Activated naive CD4-positive, alpha-beta T cell treated with anti-CD3 and anti-CD28 coated beads, Interleukin-2, amount 50 U/mL, for 72 hours (primary cell): ENCODE measurements around the gene RASA2. TPM values are rescaled to one million over a fixed set of nuclear protein-coding genes. Genes with fewer than 3 reads are reported as not detected.

ENCODE experiments used
- ATAC-seq, 2 donors: fragments of 150-1000 bp; cut with Tn5 transposase; 2 replicates each; pipeline ENCODE4 v1.10.0; 2021; ENCODE audit warnings: mild to moderate bottlenecking in 2 of 2, moderate library complexity in 2 of 2
- DNase-seq, 2 donors: peaks; one replicate each; pipeline ENCODE4 v3.0.0; 2021 to 2022; ENCODE audit warnings: low spot score in 2 of 2
- H3K27ac Mint-ChIP-seq, 2 donors: one replicate each; pipeline ENCODE4 v1.8.0; 2022; ENCODE audit warnings: mild to moderate bottlenecking in 2 of 2, mixed read lengths in 2 of 2
- H3K36me3 Mint-ChIP-seq, 2 donors: one replicate each; pipeline ENCODE4 v1.8.0; 2022; ENCODE audit warnings: mixed read lengths in 2 of 2
- H3K9me3 Mint-ChIP-seq, 2 donors: one replicate each; pipeline ENCODE4 v1.8.0; 2022; ENCODE audit warnings: mixed read lengths in 2 of 2
- total RNA-seq, 2 donors: library from RNA; stranded (reverse); gene quantifications; one replicate each; pipeline ENCODE4 v1.2.3, GENCODE V29; 2022

The RASA2 gene, protein sequence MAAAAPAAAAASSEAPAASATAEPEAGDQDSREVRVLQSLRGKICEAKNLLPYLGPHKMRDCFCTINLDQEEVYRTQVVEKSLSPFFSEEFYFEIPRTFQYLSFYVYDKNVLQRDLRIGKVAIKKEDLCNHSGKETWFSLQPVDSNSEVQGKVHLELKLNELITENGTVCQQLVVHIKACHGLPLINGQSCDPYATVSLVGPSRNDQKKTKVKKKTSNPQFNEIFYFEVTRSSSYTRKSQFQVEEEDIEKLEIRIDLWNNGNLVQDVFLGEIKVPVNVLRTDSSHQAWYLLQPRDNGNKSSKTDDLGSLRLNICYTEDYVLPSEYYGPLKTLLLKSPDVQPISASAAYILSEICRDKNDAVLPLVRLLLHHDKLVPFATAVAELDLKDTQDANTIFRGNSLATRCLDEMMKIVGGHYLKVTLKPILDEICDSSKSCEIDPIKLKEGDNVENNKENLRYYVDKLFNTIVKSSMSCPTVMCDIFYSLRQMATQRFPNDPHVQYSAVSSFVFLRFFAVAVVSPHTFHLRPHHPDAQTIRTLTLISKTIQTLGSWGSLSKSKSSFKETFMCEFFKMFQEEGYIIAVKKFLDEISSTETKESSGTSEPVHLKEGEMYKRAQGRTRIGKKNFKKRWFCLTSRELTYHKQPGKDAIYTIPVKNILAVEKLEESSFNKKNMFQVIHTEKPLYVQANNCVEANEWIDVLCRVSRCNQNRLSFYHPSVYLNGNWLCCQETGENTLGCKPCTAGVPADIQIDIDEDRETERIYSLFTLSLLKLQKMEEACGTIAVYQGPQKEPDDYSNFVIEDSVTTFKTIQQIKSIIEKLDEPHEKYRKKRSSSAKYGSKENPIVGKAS
- total RNA-seq, result 10 to 100 TPM; 27.1 to 31.1 TPM

- Mint-ChIP-seq H3K27ac (peak within 1 kb of the TSS; percentile 97 to 98), H3K36me3 (peaks cover 8 to 12% of the 10 kb centered on the region in 2 donors), H3K9me3 (peaks cover 0 to 6% of the 10 kb centered on the region in 2 donors)
- ATAC-seq (peak; percentile 63 to 74), DNase-seq (peak; percentile 72 to 77)
Measured at GRCh38 chr3:141486746-141487520, at the start of gene RASA2. Gene RASA2 (plus strand): TSS chr3:141487027. CDS start chr3:141487084, 57 bp downstream.

DNA sequence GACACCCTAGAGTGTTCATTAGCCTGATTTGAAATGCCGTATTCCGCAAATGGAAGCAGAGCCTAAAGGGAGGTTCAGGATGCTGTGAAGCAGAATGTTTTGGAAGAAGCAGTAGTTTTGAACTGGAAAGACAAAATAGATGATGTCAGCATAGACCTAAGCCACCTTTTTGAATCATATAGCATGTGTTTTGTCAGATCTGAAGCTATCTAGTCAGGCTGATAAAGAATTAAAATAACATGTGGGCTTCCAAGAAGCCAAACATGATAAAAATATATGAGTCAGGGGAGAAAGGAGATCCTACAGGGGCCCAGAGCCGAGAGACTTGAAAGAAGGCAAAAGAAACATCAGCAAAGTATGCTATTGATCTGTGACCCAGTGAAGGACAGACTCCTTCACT lies 47.2 kb upstream of the RASA2 start:
- Mint-ChIP-seq H3K27ac (peak overlapping the region; percentile 29 to 88), H3K36me3 (peaks cover 6% of the 10 kb centered on the region in 2 donors), H3K9me3 (no peaks in the 10 kb centered on the region)
- peak in 1 of 2 donors; percentile 49 for ATAC-seq
- no peak for DNase-seq

DNA sequence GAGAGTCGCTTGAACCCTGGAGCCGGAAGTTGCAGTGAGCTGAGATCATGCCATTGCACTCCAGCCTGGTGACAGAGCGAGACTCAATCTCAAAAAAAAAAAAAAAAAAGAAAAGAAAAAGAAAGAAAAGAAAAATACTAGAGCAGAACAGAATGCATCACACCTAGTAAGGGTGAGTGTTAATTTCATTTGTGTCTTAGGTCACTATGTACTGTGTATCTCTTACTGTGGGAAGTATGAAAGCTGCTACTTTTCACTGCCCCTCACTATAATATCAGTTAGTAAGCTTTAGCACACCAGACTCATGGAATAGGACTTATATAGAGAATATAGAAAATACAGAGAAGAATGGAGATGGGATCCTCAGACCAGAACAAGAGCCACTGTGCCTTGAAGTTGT lies 45.9 kb upstream of the RASA2 start:
- DNase-seq (no peak), ATAC-seq (peak; percentile 41 to 42)
- Mint-ChIP-seq H3K9me3 (no peaks in the 10 kb centered on the region), H3K27ac (peak overlapping the region in 1 of 2 donors; percentile 29), H3K36me3 (peaks cover 6% of the 10 kb centered on the region in 2 donors)

DNA sequence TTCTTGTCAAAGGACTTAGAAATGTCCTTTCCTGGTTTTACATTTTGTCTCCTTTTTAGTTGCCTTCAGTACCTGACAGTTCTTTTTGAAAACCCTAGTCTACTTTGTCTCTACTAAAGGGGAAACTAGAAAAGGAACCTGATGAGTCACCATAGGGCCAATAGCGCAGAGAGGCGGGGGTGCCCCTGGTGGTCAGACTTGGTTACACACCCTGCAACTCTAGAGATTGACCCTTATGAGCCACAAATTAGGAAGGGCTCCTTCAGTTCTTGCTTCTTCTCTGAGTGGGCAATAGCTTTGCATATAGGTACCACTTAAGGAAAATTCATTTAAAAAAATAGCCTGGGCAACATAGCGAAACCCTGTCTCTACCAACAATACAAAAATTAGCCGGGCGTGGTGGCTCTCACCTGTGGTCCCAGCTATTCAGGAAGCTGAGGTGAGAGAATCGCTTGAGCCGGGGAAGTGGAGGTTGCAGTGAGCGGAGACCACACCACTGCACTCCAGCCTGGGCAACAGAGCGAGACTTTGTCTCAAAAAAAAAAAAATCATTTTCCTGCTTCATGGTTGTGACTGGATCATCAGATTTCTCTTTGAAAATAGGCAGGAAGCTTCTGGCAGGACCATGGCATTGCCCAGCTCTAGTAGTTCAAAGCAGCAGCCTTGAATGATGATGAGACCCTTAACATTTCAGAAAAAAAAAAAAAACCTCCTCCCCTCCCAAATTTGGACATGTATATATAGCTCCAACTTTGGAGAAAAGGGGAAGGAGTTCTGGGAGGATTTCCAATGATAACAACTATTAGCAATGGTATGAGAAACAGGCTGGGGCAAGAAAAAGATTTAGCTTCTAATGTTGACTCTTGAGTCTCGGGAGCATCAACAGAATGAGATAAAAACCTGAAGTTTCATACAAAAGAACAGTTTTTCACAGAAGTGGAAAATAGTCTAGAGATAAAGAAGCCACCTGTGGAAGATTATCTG lies 45.2 kb upstream of the RASA2 start:
- Mint-ChIP-seq H3K9me3 (no peaks in the 10 kb centered on the region), H3K27ac (peak overlapping the region in 1 of 2 donors; percentile 29), H3K36me3 (peaks cover 6% of the 10 kb centered on the region in 2 donors)
- ATAC-seq, result peak; percentile 93 to 99
- peak; percentile 67 to 77 for DNase-seq

GRCh38 chr3:141442446-141442845 lies 44.4 kb upstream of the RASA2 start:
- Mint-ChIP-seq H3K9me3 (no peaks in the 10 kb centered on the region), H3K36me3 (peaks cover 6% of the 10 kb centered on the region in 2 donors), H3K27ac (no peak overlapping the region)
- DNase-seq, result no peak
- no peak for ATAC-seq

DNA sequence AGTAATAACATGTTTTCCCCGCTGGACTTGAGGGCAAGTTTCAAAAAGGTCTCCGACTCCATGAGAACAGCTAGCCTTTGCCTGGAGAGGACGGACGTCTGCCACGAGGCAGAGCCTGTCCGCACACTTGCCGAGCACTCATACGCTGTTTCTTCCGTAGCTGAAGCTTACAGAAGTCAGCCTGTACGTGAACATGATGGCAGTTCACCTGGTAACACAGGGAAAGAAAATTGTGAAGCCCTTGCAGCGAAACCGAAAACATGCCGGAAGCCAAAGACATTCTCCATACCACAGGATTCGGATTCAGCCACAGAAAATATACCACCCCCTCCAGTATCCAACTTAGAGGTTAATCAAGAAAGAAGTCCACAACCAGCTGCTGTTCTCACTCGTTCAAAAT lies 43.9 kb upstream of the RASA2 start:
- H3K9me3 Mint-ChIP-seq, result no peaks in the 10 kb centered on the region
- no peak overlapping the region for H3K27ac Mint-ChIP-seq
- ATAC-seq (no peak), DNase-seq (no peak)
- H3K36me3 Mint-ChIP-seq, result peaks cover 6% of the 10 kb centered on the region in 2 donors

DNA sequence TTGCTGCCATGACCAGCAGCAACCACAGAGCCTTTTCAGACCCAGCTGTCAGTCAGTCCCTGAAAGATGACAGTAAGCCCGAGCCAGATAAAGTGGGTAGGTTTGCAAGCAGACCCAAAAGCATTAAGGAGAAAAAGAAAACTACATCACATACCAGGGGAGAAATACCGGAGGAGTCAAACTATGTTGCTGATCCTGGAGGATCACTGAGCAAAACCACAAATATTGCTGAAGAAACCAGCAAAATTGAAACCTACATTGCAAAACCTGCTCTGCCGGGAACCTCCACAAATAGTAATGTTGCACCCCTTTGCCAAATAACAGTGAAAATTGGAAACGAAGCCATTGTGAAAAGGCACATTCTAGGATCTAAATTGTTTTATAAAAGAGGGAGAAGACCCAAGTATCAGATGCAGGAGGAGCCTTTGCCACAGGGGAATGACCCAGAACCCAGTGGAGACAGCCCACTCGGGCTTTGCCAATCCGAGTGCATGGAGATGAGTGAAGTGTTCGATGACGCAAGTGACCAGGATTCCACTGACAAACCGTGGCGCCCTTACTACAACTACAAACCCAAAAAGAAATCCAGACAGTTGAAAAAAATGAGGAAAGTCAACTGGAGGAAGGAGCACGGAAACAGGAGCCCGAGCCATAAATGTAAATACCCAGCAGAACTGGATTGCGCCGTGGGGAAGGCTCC lies 42.1 kb upstream of the RASA2 start:
- no peak for ATAC-seq
- H3K36me3 Mint-ChIP-seq, result peaks cover 6% of the 10 kb centered on the region in 2 donors
- H3K9me3 Mint-ChIP-seq, result no peaks in the 10 kb centered on the region
- peak overlapping the region in 1 of 2 donors; percentile 23 for H3K27ac Mint-ChIP-seq
- no peak for DNase-seq

- Mint-ChIP-seq H3K36me3 (peaks cover 6% of the 10 kb centered on the region in 2 donors), H3K9me3 (no peaks in the 10 kb centered on the region), H3K27ac (no peak overlapping the region)
- no peak for ATAC-seq
- DNase-seq, result no peak
Measured at GRCh38 chr3:141445990-141446389, 40.8 kb upstream of the RASA2 start.

GRCh38 chr3:141446737-141447136 lies 40.1 kb upstream of the RASA2 start:
- Mint-ChIP-seq H3K27ac (no peak overlapping the region), H3K36me3 (peaks cover 6% of the 10 kb centered on the region in 2 donors), H3K9me3 (no peaks in the 10 kb centered on the region)
- ATAC-seq, result no peak
- no peak for DNase-seq

- Mint-ChIP-seq H3K9me3 (no peaks in the 10 kb centered on the region), H3K36me3 (peaks cover 6% of the 10 kb centered on the region in 2 donors), H3K27ac (no peak overlapping the region)
- DNase-seq (no peak), ATAC-seq (no peak)
Measured at GRCh38 chr3:141447383-141447782, 39.4 kb upstream of the RASA2 start.

DNA sequence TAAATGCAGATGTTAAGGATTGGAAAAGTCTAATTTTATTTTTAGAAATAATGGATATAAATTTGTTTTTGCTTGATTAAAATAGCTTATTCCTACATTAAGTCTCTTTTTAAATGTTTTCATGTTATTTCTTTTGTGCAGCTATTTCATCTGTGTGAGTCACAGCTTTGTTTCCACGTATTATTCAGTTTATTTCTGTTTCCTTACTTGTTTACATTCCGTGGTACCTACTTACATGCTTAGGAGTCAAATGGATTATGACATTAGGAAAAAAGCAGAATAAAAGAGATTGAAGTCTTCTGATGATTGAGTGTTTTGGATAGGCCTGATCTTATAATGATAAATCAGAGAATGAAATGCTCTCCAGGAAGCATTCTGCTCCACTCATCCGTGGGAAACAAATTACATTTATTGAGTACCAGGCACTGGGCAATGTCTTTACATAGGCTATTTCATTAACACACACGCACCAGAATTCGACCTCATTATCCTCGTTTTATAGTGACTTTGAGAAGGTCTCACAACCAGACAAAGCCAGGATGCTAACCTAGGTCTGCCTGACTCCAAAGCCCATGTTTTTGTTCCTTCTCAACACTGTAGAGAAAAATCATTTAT lies 38.1 kb upstream of the RASA2 start:
- no peaks in the 10 kb centered on the region for H3K9me3 Mint-ChIP-seq
- peaks cover 6% of the 10 kb centered on the region in 2 donors for H3K36me3 Mint-ChIP-seq
- H3K27ac Mint-ChIP-seq, result no peak overlapping the region
- ATAC-seq, result no peak
- no peak for DNase-seq

DNA sequence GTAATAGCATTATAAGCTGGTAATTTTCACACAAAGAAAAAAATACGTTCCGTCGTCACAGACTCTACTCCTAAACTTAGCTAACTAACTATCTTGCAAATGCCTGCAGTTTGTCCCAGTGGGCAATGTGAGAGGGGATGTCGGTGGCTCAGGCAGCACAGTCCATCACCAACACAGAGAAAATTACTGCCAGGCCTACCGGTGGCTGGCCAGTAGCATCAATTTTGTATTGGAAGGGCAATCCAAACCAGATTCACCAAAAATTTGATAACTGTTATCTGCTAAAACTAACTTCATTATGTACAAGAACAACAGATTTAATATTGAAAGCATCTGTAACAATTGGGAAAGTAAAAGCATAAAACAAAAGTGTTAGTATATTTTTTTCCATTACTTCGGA lies 37.4 kb upstream of the RASA2 start:
- Mint-ChIP-seq H3K36me3 (peaks cover 1 to 2% of the 10 kb centered on the region in 2 donors), H3K9me3 (no peaks in the 10 kb centered on the region), H3K27ac (peak overlapping the region in 1 of 2 donors; percentile 9)
- DNase-seq (no peak), ATAC-seq (no peak)

DNA sequence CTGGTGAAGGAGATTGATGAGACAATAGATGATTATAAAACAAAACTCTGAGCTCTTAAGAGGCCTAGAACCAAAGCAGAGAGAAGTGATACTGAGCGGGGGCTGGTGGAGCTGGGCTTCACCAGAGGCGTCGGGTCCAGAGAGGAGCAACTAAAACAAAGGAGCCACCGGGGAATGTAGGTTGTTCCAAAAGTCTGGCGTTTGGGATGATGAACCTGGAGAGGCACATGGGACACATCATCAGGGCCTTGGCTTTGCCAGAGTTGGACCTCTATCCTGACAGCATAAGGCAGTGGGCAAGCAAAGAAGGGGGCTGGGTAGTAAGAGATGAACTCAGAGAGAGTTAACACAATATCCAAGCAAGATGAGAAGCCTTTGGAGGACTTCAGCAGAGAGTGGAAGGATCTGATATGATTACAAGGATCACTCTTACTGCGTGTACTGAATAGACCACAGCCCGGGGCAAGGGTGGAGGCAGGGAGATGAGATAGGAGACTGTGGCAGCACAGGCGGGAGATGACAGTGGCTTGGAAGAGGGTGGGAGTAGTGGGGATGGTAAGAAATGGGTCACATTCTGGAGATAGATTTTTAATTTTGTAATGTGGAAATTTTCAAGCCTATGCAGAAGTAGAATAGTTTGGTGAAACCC lies 36.0 kb upstream of the RASA2 start:
- H3K9me3 Mint-ChIP-seq, result no peaks in the 10 kb centered on the region
- DNase-seq, result no peak
- H3K27ac Mint-ChIP-seq, result peak overlapping the region; percentile 2 to 67
- no peaks in the 10 kb centered on the region for H3K36me3 Mint-ChIP-seq
- no peak for ATAC-seq

GRCh38 chr3:141452045-141452444 lies 34.8 kb upstream of the RASA2 start:
- Mint-ChIP-seq H3K27ac (no peak overlapping the region), H3K36me3 (no peaks in the 10 kb centered on the region), H3K9me3 (no peaks in the 10 kb centered on the region)
- DNase-seq (no peak), ATAC-seq (peak; percentile 64 to 75)
